PC-3 (cell line): ENCODE measurements around the gene AXL. TPM values are rescaled to one million over a fixed set of nuclear protein-coding genes. Genes with fewer than 3 reads are reported as not detected.
A peak's percentile ranks its signal among the peaks of the same experiment; 100 is the strongest.
"Not testable (repeated sequence)": the region's sequence is repeated elsewhere in the genome, so short reads cannot be mapped to it uniquely, and the experiment has no call there.

Experiments
- ATAC-seq: fragments of 200-7000 bp; cut with Tn5 transposase; 2 replicates; pipeline ENCODE4 v1.9.1; 2020; ENCODE audit warnings: mild to moderate bottlenecking, moderate library complexity
- BruUV-seq: library from RNA; stranded (reverse); fragments of 400-500 nt; replicated peaks from 2 replicates; lab custom pipeline; 2021; lab: Mats Ljungman, UMichigan
- CTCF ChIA-PET: fragments of 300-600 bp; sonication (Branson Sonifier 250); formaldehyde crosslinking; loops from one replicate; lab custom pipeline; 2022; ENCODE audit warnings: antibody characterized with exemption; lab: Charles Lee
- POLR2A ChIA-PET: fragments of 300-600 bp; sonication (Branson Sonifier 250); formaldehyde crosslinking; loops from one replicate; lab custom pipeline; 2022; ENCODE audit warnings: antibody characterized with exemption; ENCODE audit not compliant: unreplicated experiment; lab: Charles Lee
- DNase-seq: peaks from one replicate; pipeline ENCODE4 v3.0.0-alpha.2; 2015
- H2AFZ ChIP-seq: fragments of 300-600 bp; sonication (generic); 2 replicates; pipeline ENCODE4 v1.6.0; 2016; ENCODE audit warnings: antibody characterized with exemption, low read length
- H3F3A ChIP-seq: fragments of 300-600 bp; sonication (generic); one replicate; pipeline ENCODE4 v1.6.0; 2017; ENCODE audit warnings: antibody characterized with exemption, low read length, control low read depth, mild to moderate bottlenecking; ENCODE audit not compliant: unreplicated experiment
- H3K27ac ChIP-seq: fragments of 300-600 bp; sonication (generic); 2 replicates; pipeline ENCODE4 v1.5.1; 2016; ENCODE audit warnings: mild to moderate bottlenecking, low read length
- H3K27me3 ChIP-seq: fragments of 300-600 bp; sonication (generic); 2 replicates; pipeline ENCODE4 v1.6.1; 2016; ENCODE audit warnings: low read length, mixed read lengths
- H3K36me3 ChIP-seq: fragments of 300-600 bp; sonication (generic); 2 replicates; pipeline ENCODE4 v1.6.1; 2016; ENCODE audit warnings: low read depth, mixed run types, low read length, mixed read lengths
- H3K4me1 ChIP-seq: fragments of 300-600 bp; sonication (generic); 2 replicates; pipeline ENCODE4 v1.5.1; 2016; ENCODE audit warnings: low read length; ENCODE audit not compliant: insufficient read depth
- H3K4me2 ChIP-seq: fragments of 300-600 bp; sonication (generic); 2 replicates; pipeline ENCODE4 v1.6.0; 2016; ENCODE audit warnings: low read length
- H3K4me3 ChIP-seq: fragments of 300-600 bp; sonication (generic); 2 replicates; pipeline ENCODE4 v1.5.1; 2016; ENCODE audit warnings: mild to moderate bottlenecking, low read length, mixed read lengths
- H3K79me2 ChIP-seq: fragments of 300-600 bp; sonication (generic); 2 replicates; pipeline ENCODE4 v1.6.1; 2017; ENCODE audit warnings: low read length, mixed read lengths
- H3K9ac ChIP-seq: fragments of 300-600 bp; sonication (generic); 2 replicates; pipeline ENCODE4 v1.6.0; 2016; ENCODE audit warnings: mild to moderate bottlenecking, low read length
- H3K9me2 ChIP-seq: fragments of 300-600 bp; sonication (generic); replicated peaks from 2 replicates; pipeline ENCODE4 v1.6.1; 2016; ENCODE audit warnings: mixed run types, low read length, mixed read lengths
- H3K9me3 ChIP-seq: fragments of 300-600 bp; sonication (generic); 2 replicates; pipeline ENCODE4 v1.6.1; 2016; ENCODE audit warnings: low read length, mixed read lengths
- H4K20me1 ChIP-seq: fragments of 300-600 bp; sonication (generic); 2 replicates; pipeline ENCODE4 v1.6.1; 2016; ENCODE audit warnings: low read length, mixed read lengths
- CTCF ChIP-seq: fragments of 300-600 bp; sonication (generic); conservative IDR thresholded peaks from 2 replicates; pipeline ENCODE4 v1.5.1; 2017; ENCODE audit warnings: antibody characterized with exemption, low read depth, mild to moderate bottlenecking, low read length
- EZH2 ChIP-seq: fragments of 300-600 bp; sonication (generic); IDR thresholded peaks from one replicate; pipeline ENCODE4 v1.6.1; 2017; ENCODE audit warnings: antibody characterized with exemption, mild to moderate bottlenecking, low read length; ENCODE audit not compliant: unreplicated experiment
- EZH2phosphoT487 ChIP-seq: fragments of 300-600 bp; sonication (generic); IDR thresholded peaks from 2 replicates; pipeline ENCODE4 v1.6.1; 2018; ENCODE audit warnings: mild to moderate bottlenecking, antibody characterized with exemption, low read length, borderline replicate concordance
- intact Hi-C: fragments of 100-400 bp; cut with micrococcal nuclease; formaldehyde crosslinking; loops from 2 replicates; pipeline ENCODE4 v1.9.0; 2023
- total RNA-seq: library from RNA; depleted of rRNA; stranded (reverse); fragments of >200 nt; gene quantifications from 2 replicates; pipeline ENCODE4 v1.2.3, GENCODE V29; 2014

The AXL gene
- total RNA-seq, 1 experiment from 2014 or later: 172 TPM

GRCh38 chr19:41174297-41174928 is 44.6 kb upstream of the AXL start:
- no TSS peak for BruUV-seq
- H3K79me2 ChIP-seq: no peaks in the 10 kb centered on the region
- DNase-seq: no peak
- H3K4me2 ChIP-seq: no peak overlapping the region
- ChIA-PET POLR2A (no interaction called here), CTCF (no interaction called here)
- H3K4me1 ChIP-seq: peaks cover 13% of the 10 kb centered on the region
- no peaks in the 10 kb centered on the region for H3K27me3 ChIP-seq
- no peaks in the 10 kb centered on the region for H3K36me3 ChIP-seq
- no peak overlapping the region for H2AFZ ChIP-seq
- intact Hi-C loops: no loop called here
- no peak overlapping the region for H3K4me3 ChIP-seq
- TF ChIP-seq EZH2: no peak
- TF ChIP-seq CTCF: no peak
- no peak for TF ChIP-seq EZH2phosphoT487
- H3K9ac ChIP-seq: no peak overlapping the region
- no peaks in the 10 kb centered on the region for H3K9me3 ChIP-seq
- no peak overlapping the region for H3K27ac ChIP-seq
- H3F3A ChIP-seq: no peaks in the 10 kb centered on the region
- no peak for ATAC-seq
- H4K20me1 ChIP-seq: no peaks in the 10 kb centered on the region
- H3K9me2 ChIP-seq: no peaks in the 10 kb centered on the region

GRCh38 chr19:41175801-41176777 is 42.9 kb upstream of the AXL start:
- H3K27me3 ChIP-seq: no peaks in the 10 kb centered on the region
- intact Hi-C loops: no loop called here
- TF ChIP-seq CTCF (no peak), EZH2phosphoT487 (no peak)
- H3K79me2 ChIP-seq: no peaks in the 10 kb centered on the region
- DNase-seq (peak; percentile 71), ATAC-seq (peak; percentile 71)
- POLR2A ChIA-PET: no interaction called here
- no peaks in the 10 kb centered on the region for H4K20me1 ChIP-seq
- peaks cover 13% of the 10 kb centered on the region for H3K4me1 ChIP-seq
- no peak overlapping the region for H3K9ac ChIP-seq
- no peaks in the 10 kb centered on the region for H3K9me2 ChIP-seq
- H3K27ac ChIP-seq: no peak overlapping the region
- H2AFZ ChIP-seq: peak overlapping the region; percentile 82
- CTCF ChIA-PET: no interaction called here
- H3K4me2 ChIP-seq: peak overlapping the region; percentile 75
- no TSS peak for BruUV-seq
- no peaks in the 10 kb centered on the region for H3K9me3 ChIP-seq
- H3F3A ChIP-seq: no peaks in the 10 kb centered on the region
- peak overlapping the region; percentile 23; the same call in 1 of the 2 replicates for H3K4me3 ChIP-seq
- H3K36me3 ChIP-seq: no peaks in the 10 kb centered on the region

GRCh38 chr19:41180173-41180572 is 38.9 kb upstream of the AXL start:
- H3K4me1 ChIP-seq: peaks cover 13% of the 10 kb centered on the region
- DNase-seq, intact Hi-C loops, H3K27me3 ChIP-seq, H3K36me3 ChIP-seq, BruUV-seq, H3K79me2 ChIP-seq, POLR2A ChIA-PET, H2AFZ ChIP-seq, H3K4me2 ChIP-seq, H3K9ac ChIP-seq, H3F3A ChIP-seq, H3K9me3 ChIP-seq, ATAC-seq, CTCF ChIA-PET, H3K27ac ChIP-seq, H3K4me3 ChIP-seq, H4K20me1 ChIP-seq, H3K9me2 ChIP-seq: not testable (repeated sequence)
